Measurements from ENCODE around the gene FUT8.

Gene FUT8

GRCh38 chr14:65408113-65408512, 4.4 kb upstream of the FUT8 start:
- no peak overlapping the region for H2AFZ ChIP-seq
- H3K4me1 ChIP-seq = no peaks in the 10 kb centered on the region
- H3K4me2 ChIP-seq (ENCODE audit: low read length) = no peak overlapping the region
- no peaks in the 10 kb centered on the region for H3K27me3 ChIP-seq (ENCODE audit: control insufficient read depth, insufficient read depth, low read length)
- no peaks in the 10 kb centered on the region for H3K9me3 ChIP-seq (ENCODE audit: control insufficient read depth, low read length)
- H3K79me2 ChIP-seq = no peaks in the 10 kb centered on the region
- no peaks in the 10 kb centered on the region for H3K36me3 ChIP-seq (ENCODE audit: control insufficient read depth, insufficient read depth, low read length)
- no peak overlapping the region for H3K9ac ChIP-seq
- H3K27ac ChIP-seq = no peak overlapping the region
- no peak for TF ChIP-seq CTCF (IDR thresholded peaks at IDR 0.05)
- H3K4me3 ChIP-seq (ENCODE audit: low read depth, low read length) = no peak overlapping the region

GRCh38 chr14:65410640-65411039, 1.9 kb upstream of the FUT8 start:
- Histone ChIP-seq H3K36me3 (ENCODE audit: control insufficient read depth, insufficient read depth, low read length) (no peaks in the 10 kb centered on the region), H3K9ac (no peak overlapping the region), H3K27me3 (ENCODE audit: control insufficient read depth, insufficient read depth, low read length) (no peaks in the 10 kb centered on the region), H3K79me2 (no peaks in the 10 kb centered on the region), H3K4me2 (ENCODE audit: low read length) (no peak overlapping the region), H3K4me3 (ENCODE audit: low read depth, low read length) (peak overlapping the region; percentile 92), H3K9me3 (ENCODE audit: control insufficient read depth, low read length) (no peaks in the 10 kb centered on the region), H3K4me1 (no peaks in the 10 kb centered on the region), H2AFZ (peak overlapping the region; percentile 99), H3K27ac (no peak overlapping the region)
- TF ChIP-seq CTCF (IDR thresholded peaks at IDR 0.05) = no peak

GRCh38 chr14:65411656-65412031, 886 bp upstream of the FUT8 start:
- H3K4me3 ChIP-seq (ENCODE audit: low read depth, low read length) = peak overlapping the region; percentile 92
- H3K9ac ChIP-seq = peak overlapping the region; percentile 64
- H3K27me3 ChIP-seq (ENCODE audit: control insufficient read depth, insufficient read depth, low read length) = no peaks in the 10 kb centered on the region
- no peaks in the 10 kb centered on the region for H3K9me3 ChIP-seq (ENCODE audit: control insufficient read depth, low read length)
- peak overlapping the region; percentile 99 for H2AFZ ChIP-seq
- peak overlapping the region; percentile 99 for H3K4me2 ChIP-seq (ENCODE audit: low read length)
- H3K27ac ChIP-seq = peak overlapping the region; percentile 94
- no peak for TF ChIP-seq CTCF (IDR thresholded peaks at IDR 0.05)
- no peaks in the 10 kb centered on the region for H3K4me1 ChIP-seq
- H3K79me2 ChIP-seq = no peaks in the 10 kb centered on the region
- no peaks in the 10 kb centered on the region for H3K36me3 ChIP-seq (ENCODE audit: control insufficient read depth, insufficient read depth, low read length)

- Histone ChIP-seq H2AFZ (peak overlapping the region; percentile 94), H3K4me1 (no peaks in the 10 kb centered on the region), H3K27ac (peak overlapping the region; percentile 94), H3K79me2 (peaks cover 3% of the 10 kb centered on the region), H3K9ac (peak overlapping the region; percentile 50), H3K4me3 (ENCODE audit: low read depth, low read length) (peak overlapping the region; percentile 92), H3K9me3 (ENCODE audit: control insufficient read depth, low read length) (no peaks in the 10 kb centered on the region), H3K4me2 (ENCODE audit: low read length) (peak overlapping the region; percentile 83), H3K27me3 (ENCODE audit: control insufficient read depth, insufficient read depth, low read length) (no peaks in the 10 kb centered on the region), H3K36me3 (ENCODE audit: control insufficient read depth, insufficient read depth, low read length) (no peaks in the 10 kb centered on the region)
- no peak for TF ChIP-seq CTCF (IDR thresholded peaks at IDR 0.05)
These were observed 567 bp downstream of the FUT8 start for GRCh38 chr14:65412856-65413738.

- H3K9ac ChIP-seq = no peak overlapping the region
- no peak for TF ChIP-seq CTCF (IDR thresholded peaks at IDR 0.05)
- H3K79me2 ChIP-seq = peaks cover 3% of the 10 kb centered on the region
- H3K4me1 ChIP-seq = no peaks in the 10 kb centered on the region
- H2AFZ ChIP-seq = peak overlapping the region; percentile 94
- no peaks in the 10 kb centered on the region for H3K36me3 ChIP-seq (ENCODE audit: control insufficient read depth, insufficient read depth, low read length)
- no peaks in the 10 kb centered on the region for H3K27me3 ChIP-seq (ENCODE audit: control insufficient read depth, insufficient read depth, low read length)
- peak overlapping the region; percentile 17 for H3K27ac ChIP-seq
- peak overlapping the region; percentile 92 for H3K4me3 ChIP-seq (ENCODE audit: low read depth, low read length)
- H3K9me3 ChIP-seq (ENCODE audit: control insufficient read depth, low read length) = no peaks in the 10 kb centered on the region
- H3K4me2 ChIP-seq (ENCODE audit: low read length) = peak overlapping the region; percentile 83
These were observed 1.2 kb downstream of the FUT8 start for GRCh38 chr14:65413739-65414045.
